Pancreas (tissue), 10 donors: ENCODE results near the gene LY6G5B. TPM values are rescaled to one million over a fixed set of nuclear protein-coding genes. Genes with fewer than 3 reads are reported as not detected.

Experiments
- ATAC-seq, 4 donors: fragments of 200-7000 bp; cut with Tn5 transposase; one replicate each; pipeline versions ENCODE4 v1.8.0 to v1.9.1; 2020; ENCODE audit warnings: mild to moderate bottlenecking in 4 of 4, moderate library complexity in 4 of 4
- DNase-seq, 6 donors: peaks; one replicate each; pipeline ENCODE4 v3.0.0-alpha.2; 2020
- FAIRE-seq: peaks from 2 replicates; lab custom pipeline; 2012; peaks lifted over from hg19 to GRCh38; lab: Jason Lieb, UNC
- H3K27ac ChIP-seq, 4 donors: fragments of 200-600 bp; sonication (generic); 1 replicate in 3 of 4; 2 replicates in 1 of 4; pipeline versions ENCODE4 v1.5.0 to v1.8.0; 2020
- H3K27me3 ChIP-seq, 4 donors: fragments of 200-600 bp; one replicate each; pipeline ENCODE4 v1.8.0; 2021
- H3K36me3 ChIP-seq, 3 donors: fragments of 200-600 bp; sonication (generic) in 1 of 3; one replicate each; pipeline versions ENCODE4 v1.5.0 to v1.8.0; 2020 to 2021
- H3K4me1 ChIP-seq, 3 donors: fragments of 200-600 bp; one replicate each; pipeline ENCODE4 v1.8.0; 2021
- H3K4me3 ChIP-seq, 4 donors: fragments of 200-600 bp; sonication (generic) in 2 of 4; one replicate each; pipeline versions ENCODE4 v1.5.0 to v1.8.0; 2020 to 2021
- H3K9me3 ChIP-seq, 4 donors: fragments of 200-600 bp; one replicate each; pipeline ENCODE4 v1.8.0; 2021
- CTCF ChIP-seq, 4 donors: fragments of 200-600 bp; sonication (generic) in 3 of 4; IDR thresholded peaks; one replicate each; pipeline versions ENCODE4 v1.5.0 to v1.8.0; 2021; ENCODE audit warnings: antibody characterized with exemption in 4 of 4
- WGBS, 2 donors: extraction: QIAGEN DNeasy Blood & Tissue Kit; methylation state at CpG; one replicate each; pipeline ENCODE4 v1.1.7; 2013; 5-methylcytosine and 5-hydroxymethylcytosine counted together
- intact Hi-C, 3 donors: fragments of 100-400 bp; cut with DNase I; formaldehyde crosslinking; loops; one replicate each; pipeline versions ENCODE4 v1.11.1 to v1.14.2; 2022
- polyA plus RNA-seq, 2 donors: library from polyadenylated mRNA; stranded (reverse); fragments of 200-250 nt; gene quantifications; one replicate each; pipeline ENCODE4 v1.2.3, GENCODE V29; 2013
- total RNA-seq, 6 donors: library from RNA; stranded (reverse); fragmentation: NEBNext Ultra II Directional in 4 of 6; extraction: Animal tissue kit (Norgen Biotek cat#: 25700) in 4 of 6; gene quantifications; one replicate each; pipeline versions ENCODE4 v1.2.1 to v1.2.4, GENCODE V29; 2021 to 2023
- donor health status: healthy with polysubstance abuse.
- donor health status: DM: no; HTN: no; CAD: no; lungs with moderate emphysema.
- donor health status: DM: no; HTN: no; CAD: no.
- donor health status: control.
- donor health status: control.
- donor health status: Bipolar disorder and iron deficiency.
- donor health status: DM: yes; HTN: yes; CAD: no.
- donor health status: DM: no; HTN: no; CAD: no.
- donor health status: DM: no; HTN: no; CAD: no.
- donor health status: DM: yes; HTN: yes; CAD: no.

The LY6G5B gene
- total and polyA plus RNA-seq, 8 donors = 3.0 to 11.4 (median 4.8) TPM

DNA sequence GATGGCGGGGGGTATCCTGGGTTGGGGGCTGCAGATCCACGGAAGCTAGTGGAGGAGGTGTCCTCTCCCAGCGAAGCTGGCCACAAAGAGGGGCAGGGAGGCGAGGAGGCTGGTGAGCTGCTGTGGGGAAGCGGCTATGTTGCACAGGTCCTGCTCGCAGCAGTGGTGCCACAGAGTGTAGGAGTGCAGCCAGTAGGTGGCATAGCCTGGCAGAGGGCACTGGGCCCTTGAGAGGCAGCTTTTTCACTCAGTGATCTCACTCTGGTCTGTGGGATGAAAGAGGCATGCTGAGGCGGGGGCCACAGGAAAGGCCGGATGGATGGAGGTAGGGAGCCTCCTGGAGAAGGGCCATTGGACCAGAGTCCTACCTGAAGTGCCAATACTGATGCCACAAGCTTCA lies 42.5 kb downstream of the LY6G5B start:
- Histone ChIP-seq H3K9me3 (no peaks in the 10 kb centered on the region), H3K4me1 (no peaks in the 10 kb centered on the region), H3K36me3 (no peaks in the 10 kb centered on the region), H3K4me3 (no peak overlapping the region), H3K27ac (no peak overlapping the region), H3K27me3 (no peaks in the 10 kb centered on the region)
- intact Hi-C loops = no loop called here
- ATAC-seq (peak in 3 of 4 donors; percentile 45 to 72 (median 46)), DNase-seq (no peak), FAIRE-seq (no peak)
- 64 to 69% methylated on average over 8 of the region's 8 CpGs for WGBS, 2 donors
- no peak for TF ChIP-seq CTCF (IDR thresholded peaks at IDR 0.05)

GRCh38 chr6:31713465-31713864 lies 43.7 kb downstream of the LY6G5B start:
- H3K4me1 ChIP-seq = no peaks in the 10 kb centered on the region
- H3K9me3 ChIP-seq = no peaks in the 10 kb centered on the region
- no peaks in the 10 kb centered on the region for H3K27me3 ChIP-seq
- H3K27ac ChIP-seq = no peak overlapping the region
- no peak for TF ChIP-seq CTCF (IDR thresholded peaks at IDR 0.05)
- 72 to 75% methylated on average over 4 of the region's 4 CpGs for WGBS, 2 donors
- no peaks in the 10 kb centered on the region for H3K36me3 ChIP-seq
- FAIRE-seq (no peak), DNase-seq (no peak), ATAC-seq (no peak)
- intact Hi-C loops = no loop called here
- H3K4me3 ChIP-seq = no peak overlapping the region

DNA sequence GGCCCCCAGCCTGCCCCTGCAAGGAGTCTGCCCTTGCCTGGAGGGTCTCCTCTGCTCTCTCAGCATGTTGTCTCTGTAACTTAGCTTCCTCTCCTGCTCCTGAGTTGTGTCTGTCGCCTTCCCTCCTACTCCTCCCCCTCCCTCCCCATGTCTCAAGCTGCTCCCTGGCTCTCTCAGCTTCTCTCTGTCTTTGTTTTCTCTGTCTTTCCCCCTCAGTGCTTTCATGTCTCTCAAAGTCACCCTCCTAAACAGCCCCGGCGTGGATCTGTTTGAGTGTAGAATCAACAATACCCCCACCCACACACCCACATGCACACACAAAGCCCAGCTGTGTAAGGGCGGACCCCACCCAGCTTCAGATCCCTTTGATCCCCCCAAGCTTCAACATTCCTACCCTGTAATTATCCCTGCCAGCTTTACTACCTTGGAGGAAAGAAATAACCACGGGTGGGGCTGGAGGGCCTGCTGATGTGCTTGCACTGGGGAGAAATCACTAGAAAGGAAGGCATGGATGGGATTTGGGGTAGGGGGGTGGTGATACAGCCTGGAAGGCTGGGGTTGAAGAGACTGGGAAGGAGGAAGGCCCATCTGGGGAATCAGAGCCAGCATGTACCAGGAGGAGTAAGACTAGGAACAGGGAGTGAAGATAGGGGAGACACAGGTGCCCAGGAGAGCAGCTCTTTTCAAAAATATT lies 44.4 kb downstream of the LY6G5B start:
- no peaks in the 10 kb centered on the region for H3K27me3 ChIP-seq
- DNase-seq = no peak
- WGBS, 2 donors = 40 to 50% methylated on average over 5 of the region's 5 CpGs
- no peak overlapping the region for H3K27ac ChIP-seq
- no peak overlapping the region for H3K4me3 ChIP-seq
- intact Hi-C loops = no loop called here
- no peak for FAIRE-seq
- H3K36me3 ChIP-seq = no peaks in the 10 kb centered on the region
- H3K9me3 ChIP-seq = no peaks in the 10 kb centered on the region
- ATAC-seq = no peak
- TF ChIP-seq CTCF (IDR thresholded peaks at IDR 0.05) = no peak
- no peaks in the 10 kb centered on the region for H3K4me1 ChIP-seq

- intact Hi-C loops = no loop called here
- DNase-seq (no peak), ATAC-seq (no peak), FAIRE-seq (no peak)
- TF ChIP-seq CTCF (IDR thresholded peaks at IDR 0.05) = no peak
- H3K27me3 ChIP-seq = no peaks in the 10 kb centered on the region
- 72 to 78% methylated on average over 16 of the region's 16 CpGs for WGBS, 2 donors
- H3K4me1 ChIP-seq = no peaks in the 10 kb centered on the region
- no peak within 1 kb of the TSS for H3K4me3 ChIP-seq
- no peaks in the 10 kb centered on the region for H3K9me3 ChIP-seq
- H3K27ac ChIP-seq = no peak within 1 kb of the TSS
- H3K36me3 ChIP-seq = no peaks in the 10 kb centered on the region
These were observed 45.5 kb downstream of the LY6G5B start, which contains the start of gene LY6G6D for GRCh38 chr6:31715022-31715958. Gene LY6G6D (plus strand): TSS chr6:31715348. CDS start chr6:31715356, 8 bp downstream.
